ENCODE results near the gene MTIF2.

- TF ChIP-seq POLR2AphosphoS5 (IDR thresholded peaks at IDR 0.05; ENCODE audit: low read depth, low read length) = no peak
- no peak for TF ChIP-seq SIN3A (IDR thresholded peaks at IDR 0.05; ENCODE audit: borderline replicate concordance, insufficient read depth, low read depth, low read length)
- no peak for TF ChIP-seq CTCF (IDR thresholded peaks at IDR 0.05)
- no peak for TF ChIP-seq REST (IDR thresholded peaks at IDR 0.05; ENCODE audit: insufficient read depth in 1 of 2, low read depth in 2 of 2, low read length in 1 of 2)
- TF ChIP-seq TCF7L2 (IDR thresholded peaks at IDR 0.05; ENCODE audit: low read depth, low read length) = no peak
Measured at GRCh38 chr2:55213822-55214221, 55.2 kb downstream of the MTIF2 start.
